ENCODE results near the gene GLI2. TPM values are rescaled to one million over a fixed set of nuclear protein-coding genes. Genes with fewer than 3 reads are reported as not detected.

GLI2 gene
- total and polyA plus RNA-seq, 9 of the 15 experiments (the other 6 are each of a cell fraction or from before 2014, with no cell fraction given) = 0.24 TPM; not detected in 8

DNA sequence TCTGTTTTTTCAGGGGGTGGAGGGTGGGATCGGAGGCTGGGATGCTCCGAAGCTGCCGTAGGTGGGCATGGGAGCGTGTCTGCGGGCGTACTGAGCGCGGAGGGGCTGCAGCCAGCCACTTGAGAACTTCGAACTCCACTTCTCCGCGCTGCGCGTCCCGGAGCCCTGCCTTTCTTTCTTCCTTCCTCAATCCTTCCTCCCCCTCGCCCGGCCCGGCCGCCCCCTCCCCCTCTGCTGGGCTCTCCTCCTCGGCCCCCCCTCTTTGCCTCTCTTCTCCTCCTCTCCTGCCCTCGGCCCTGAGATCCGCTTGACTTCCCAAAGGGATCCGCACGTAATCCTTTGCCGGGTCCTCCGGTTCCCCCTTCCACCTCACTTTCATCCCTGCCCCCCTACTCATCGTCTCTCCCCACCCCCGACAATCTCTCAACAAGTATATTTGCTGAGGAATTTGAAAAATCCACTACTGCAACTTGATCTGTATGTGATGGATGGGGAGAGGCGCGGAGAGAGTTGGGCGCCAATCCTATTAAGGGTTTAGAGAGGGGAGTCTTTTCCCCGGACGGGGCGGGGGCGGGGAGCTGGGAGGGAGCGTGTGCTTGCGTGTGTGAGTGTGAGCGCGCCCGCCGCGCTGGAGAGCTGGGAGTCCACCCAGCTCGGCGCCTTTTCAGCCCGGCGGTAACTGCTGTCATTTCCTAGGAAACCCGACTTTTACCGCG is 1.1 kb downstream of the GLI2 start:
- WGBS (ENCODE audit: insufficient coverage, low coverage, missing lambda C conversion rate) = 18% methylated on average over 17 of the region's 48 CpGs
- Histone ChIP-seq H3K9me3 (replicated peaks; ENCODE audit: control insufficient read depth, insufficient read depth, low read depth, low read length) (no peaks in the 10 kb centered on the region), H3K27me3 (ENCODE audit: control insufficient read depth in 2 of 2, insufficient read depth in 2 of 2, low read length in 2 of 2) (peaks cover 52 to 72% of the 10 kb centered on the region in 2 experiments), H3K9ac (ENCODE audit: insufficient read depth in 1 of 2, low read depth in 2 of 2, low read length in 2 of 2) (no peak overlapping the region), H3K9me1 (ENCODE audit: control insufficient read depth, insufficient read depth, low read length) (no peaks in the 10 kb centered on the region), H2AFZ (ENCODE audit: low read depth, low read length) (no peak overlapping the region), H3K4me3 (no peak overlapping the region), H3K79me2 (ENCODE audit: control insufficient read depth, insufficient read depth, low read length) (no peaks in the 10 kb centered on the region), H3K4me1 (replicated peaks in 1 of 2; ENCODE audit: control insufficient read depth in 2 of 2, insufficient read depth in 2 of 2, low read length in 2 of 2) (peaks cover 0 to 15% of the 10 kb centered on the region in 2 experiments; a peak in 1 of 5 replicates), H3K4me2 (ENCODE audit: insufficient read depth, low read length) (no peak overlapping the region), H3K27ac (ENCODE audit: extremely low read depth, low read depth, low read length) (no peak overlapping the region), H4K20me1 (replicated peaks; ENCODE audit: control insufficient read depth, insufficient read depth, low read length) (no peaks in the 10 kb centered on the region; the same call in 1 of the 2 replicates), H3K36me3 (ENCODE audit: control insufficient read depth, insufficient read depth, low read length) (no peaks in the 10 kb centered on the region)
- ChIA-PET CTCF (ENCODE audit: low intra/inter-chr PET ratio) (no interaction called here), POLR2A (interaction anchor here (0.7 kb wide), 1 partner anchor 22 kb away, joined by 5 read pairs; no protein-coding TSS in a partner anchor)
- TF ChIP-seq NEUROD1 (IDR thresholded peaks at IDR 0.05; ENCODE audit: borderline replicate concordance, low read depth, low read length, partially characterized antibody) = no peak
- no peak for TF ChIP-seq SREBF2 (CRISPR knock-in tag; IDR thresholded peaks at IDR 0.05)
- TF ChIP-seq ELF1 (tag; IDR thresholded peaks at IDR 0.05) = no peak
- DNase-seq (ENCODE audit: extremely low read depth in 1 of 4, low spot score in 3 of 4) (no peak), ATAC-seq (no peak), FAIRE-seq (no peak)
- in situ Hi-C loops (cut with MboI) = no loop called here
- BruUV-seq (replicated peaks) = no TSS peak
- intact Hi-C loops (cut with micrococcal nuclease) = no loop called here

DNA sequence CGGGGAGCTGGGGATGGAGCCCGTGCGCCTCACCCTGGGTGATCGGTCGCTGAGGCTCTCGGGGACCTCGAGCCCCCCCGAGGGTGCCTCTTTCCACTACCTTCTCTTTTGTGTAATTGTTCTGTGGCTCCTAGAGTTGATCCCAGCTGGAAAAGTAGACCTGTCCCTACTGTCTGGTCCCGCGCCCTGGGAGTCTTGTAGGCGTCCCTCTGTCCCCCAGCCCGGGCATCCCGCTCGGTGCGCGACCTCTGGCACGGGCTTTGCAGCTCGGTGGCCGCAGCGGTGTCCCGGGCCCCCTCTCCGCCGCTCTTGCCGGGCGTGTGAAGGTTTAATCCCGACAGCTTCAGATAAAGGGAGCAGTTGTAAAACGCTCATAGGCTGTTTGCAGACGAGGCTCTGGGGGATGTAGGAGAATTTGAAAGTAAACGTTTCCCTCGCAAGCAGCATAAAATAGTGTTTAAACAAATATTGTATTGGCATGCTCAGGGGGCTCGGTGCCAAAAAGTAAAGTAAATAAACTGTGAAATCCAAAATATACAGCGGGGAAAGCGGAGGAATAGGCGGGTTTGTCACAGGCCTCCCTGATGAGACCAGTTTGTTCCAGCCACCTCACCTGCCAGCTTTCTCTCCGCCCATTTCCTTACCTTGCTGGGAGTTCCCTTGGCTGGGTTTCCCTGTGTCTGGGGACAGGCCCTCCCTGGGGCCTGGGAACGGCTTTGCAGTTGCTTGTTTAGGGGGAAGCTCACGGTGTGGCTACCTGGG is 1.9 kb downstream of the GLI2 start:
- ChIA-PET CTCF (ENCODE audit: low intra/inter-chr PET ratio) (no interaction called here), POLR2A (no interaction called here)
- Histone ChIP-seq H4K20me1 (replicated peaks; ENCODE audit: control insufficient read depth, insufficient read depth, low read length) (no peaks in the 10 kb centered on the region; the same call in 1 of the 2 replicates), H3K79me2 (ENCODE audit: control insufficient read depth, insufficient read depth, low read length) (no peaks in the 10 kb centered on the region), H3K9me3 (replicated peaks; ENCODE audit: control insufficient read depth, insufficient read depth, low read depth, low read length) (no peaks in the 10 kb centered on the region), H3K9me1 (ENCODE audit: control insufficient read depth, insufficient read depth, low read length) (no peaks in the 10 kb centered on the region), H3K27me3 (ENCODE audit: control insufficient read depth in 2 of 2, insufficient read depth in 2 of 2, low read length in 2 of 2) (peaks cover 58 to 76% of the 10 kb centered on the region in 2 experiments), H3K4me3 (no peak overlapping the region), H3K27ac (ENCODE audit: extremely low read depth, low read depth, low read length) (no peak overlapping the region), H3K36me3 (ENCODE audit: control insufficient read depth, insufficient read depth, low read length) (no peaks in the 10 kb centered on the region), H3K4me2 (ENCODE audit: insufficient read depth, low read length) (no peak overlapping the region), H3K4me1 (replicated peaks in 1 of 2; ENCODE audit: control insufficient read depth in 2 of 2, insufficient read depth in 2 of 2, low read length in 2 of 2) (peaks cover 0 to 16% of the 10 kb centered on the region in 2 experiments; a peak in 1 of 5 replicates), H3K9ac (ENCODE audit: insufficient read depth in 1 of 2, low read depth in 2 of 2, low read length in 2 of 2) (no peak overlapping the region), H2AFZ (ENCODE audit: low read depth, low read length) (no peak overlapping the region)
- no TSS peak for BruUV-seq (replicated peaks)
- WGBS (ENCODE audit: insufficient coverage, low coverage, missing lambda C conversion rate) = 9% methylated on average over 37 of the region's 37 CpGs
- no peak for FAIRE-seq
- intact Hi-C loops (cut with micrococcal nuclease) = no loop called here
- ATAC-seq = no peak
- no peak for DNase-seq (ENCODE audit: extremely low read depth in 1 of 4, low spot score in 3 of 4)
- in situ Hi-C loops (cut with MboI) = no loop called here
- no peak for TF ChIP-seq SOX6 (IDR thresholded peaks at IDR 0.05)
- TF ChIP-seq NFATC3 (IDR thresholded peaks at IDR 0.05) = no peak
- TF ChIP-seq, protein P1, sequence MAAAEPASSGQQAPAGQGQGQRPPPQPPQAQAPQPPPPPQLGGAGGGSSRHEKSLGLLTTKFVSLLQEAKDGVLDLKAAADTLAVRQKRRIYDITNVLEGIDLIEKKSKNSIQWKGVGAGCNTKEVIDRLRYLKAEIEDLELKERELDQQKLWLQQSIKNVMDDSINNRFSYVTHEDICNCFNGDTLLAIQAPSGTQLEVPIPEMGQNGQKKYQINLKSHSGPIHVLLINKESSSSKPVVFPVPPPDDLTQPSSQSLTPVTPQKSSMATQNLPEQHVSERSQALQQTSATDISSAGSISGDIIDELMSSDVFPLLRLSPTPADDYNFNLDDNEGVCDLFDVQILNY (CRISPR knock-in tag; IDR thresholded peaks at IDR 0.05) = no peak
- no peak for TF ChIP-seq RNF2 (IDR thresholded peaks at IDR 0.05)
- TF ChIP-seq PHF8 (IDR thresholded peaks at IDR 0.05; ENCODE audit: borderline replicate concordance, low read length) = no peak
- TF ChIP-seq EHMT2 (IDR thresholded peaks at IDR 0.05) = no peak
- TF ChIP-seq, protein P2, sequence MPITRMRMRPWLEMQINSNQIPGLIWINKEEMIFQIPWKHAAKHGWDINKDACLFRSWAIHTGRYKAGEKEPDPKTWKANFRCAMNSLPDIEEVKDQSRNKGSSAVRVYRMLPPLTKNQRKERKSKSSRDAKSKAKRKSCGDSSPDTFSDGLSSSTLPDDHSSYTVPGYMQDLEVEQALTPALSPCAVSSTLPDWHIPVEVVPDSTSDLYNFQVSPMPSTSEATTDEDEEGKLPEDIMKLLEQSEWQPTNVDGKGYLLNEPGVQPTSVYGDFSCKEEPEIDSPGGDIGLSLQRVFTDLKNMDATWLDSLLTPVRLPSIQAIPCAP (CRISPR knock-in tag; IDR thresholded peaks at IDR 0.05; ENCODE audit: borderline replicate concordance) = no peak
- TF ChIP-seq CREB5 (CRISPR knock-in tag; IDR thresholded peaks at IDR 0.05) = no peak
- no peak for TF ChIP-seq BACH1 (tag; IDR thresholded peaks at IDR 0.05)

Data from K562 (cell line).